HEK293T (cell line): ENCODE measurements around the gene PERP.

Source experiments
- BHLHE40 ChIP-seq: fragments of 450-650 bp; IDR thresholded peaks from 2 replicates; pipeline ENCODE4 v1.6.1; 2016; ENCODE audit warnings: mild to moderate bottlenecking, moderate library complexity, borderline replicate concordance
- ELF4 ChIP-seq: fragments of 450-650 bp; IDR thresholded peaks from 2 replicates; pipeline ENCODE4 v1.6.1; 2017; ENCODE audit warnings: antibody characterized with exemption
- FOXM1 ChIP-seq: fragments of 450-650 bp; IDR thresholded peaks from 2 replicates; pipeline ENCODE4 v1.6.1; 2017; ENCODE audit warnings: mild to moderate bottlenecking, borderline replicate concordance
- HDGF ChIP-seq: fragments of 450-650 bp; IDR thresholded peaks from 2 replicates; pipeline ENCODE4 v1.6.1; 2017; ENCODE audit warnings: antibody characterized with exemption, borderline replicate concordance
- NFRKB ChIP-seq: fragments of 450-650 bp; IDR thresholded peaks from 2 replicates; pipeline ENCODE4 v1.6.1; 2016; ENCODE audit warnings: mild to moderate bottlenecking, moderate library complexity
- PKNOX1 ChIP-seq: fragments of 450-650 bp; IDR thresholded peaks from 2 replicates; pipeline ENCODE4 v1.6.1; 2016
- SP1 ChIP-seq: fragments of 450-650 bp; IDR thresholded peaks from 2 replicates; pipeline ENCODE4 v1.6.1; 2017
- ZNF384 ChIP-seq: fragments of 450-650 bp; IDR thresholded peaks from 2 replicates; pipeline ENCODE4 v1.6.1; 2016

DNA sequence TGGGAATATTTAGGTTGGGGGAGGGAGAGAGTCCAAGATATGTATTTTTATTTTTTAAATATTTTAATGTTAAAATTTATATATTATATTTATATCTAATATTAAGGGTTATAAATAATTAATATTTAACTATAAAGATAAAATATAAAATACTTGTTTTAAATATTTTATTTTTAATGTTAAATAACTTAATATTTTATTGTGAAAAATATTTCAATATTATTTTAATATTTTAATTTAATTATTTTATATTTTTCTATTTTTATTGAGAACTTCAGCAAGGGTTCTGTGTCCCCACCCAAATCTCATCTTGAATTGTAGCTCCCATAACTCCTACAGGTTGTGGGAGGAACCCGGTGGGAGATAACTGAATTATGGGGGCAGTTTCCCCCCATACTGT, 34.0 kb downstream of the PERP start:
- TF ChIP-seq ELF4 (no peak), SP1 (no peak), PKNOX1 (no peak), ZNF384 (no peak), BHLHE40 (no peak), HDGF (no peak), FOXM1 (no peak), NFRKB (no peak)
